ENCODE data around the gene GSE1.
A peak's percentile ranks its signal among the peaks of the same experiment; 100 is the strongest.

Gene GSE1

GRCh38 chr16:85605912-85606841, 6.9 kb upstream of the GSE1 start:
- Histone ChIP-seq H3K36me3 (ENCODE audit: control insufficient read depth in 4 of 4, insufficient read depth in 4 of 4, low read length in 3 of 4) (peaks cover 0 to 4% (median 0%) of the 10 kb centered on the region in 4 experiments), H3K27me3 (replicated peaks in 2 of 5; ENCODE audit: control insufficient read depth in 4 of 5, insufficient read depth in 5 of 5, low read length in 4 of 5) (peaks cover 0 to 2% (median 0%) of the 10 kb centered on the region in 5 experiments), H3K4me3 (ENCODE audit: control insufficient read depth in 1 of 7, extremely low read depth in 1 of 7, insufficient read depth in 4 of 7, low read depth in 2 of 7, low read length in 6 of 7) (no peak overlapping the region), H3K9me3 (ENCODE audit: control extremely low read depth in 1 of 5, control insufficient read depth in 4 of 5, insufficient read depth in 2 of 5, low read depth in 1 of 5, low read length in 4 of 5) (no peaks in the 10 kb centered on the region), H3K27ac (ENCODE audit: insufficient read depth in 1 of 2, low read depth in 1 of 2, low read length in 2 of 2, poor library complexity in 1 of 2, severe bottlenecking in 2 of 2) (no peak overlapping the region), H3K4me1 (ENCODE audit: control extremely low read depth in 1 of 4, control insufficient read depth in 4 of 4, insufficient read depth in 4 of 4, low read length in 3 of 4) (peaks cover 0 to 77% (median 68%) of the 10 kb centered on the region in 4 experiments)
- ChIA-PET POLR2A (interaction anchor here (0.6 to 1.9 kb wide), 2 partner anchors 14 to 52 kb away, joined by 4 to 11 read pairs; no protein-coding TSS in a partner anchor), CTCF (interaction anchor here (0.9 to 3.4 kb wide), 11 partner anchors 10 to 203 kb away, joined by 3 to 13 read pairs (median 4); no protein-coding TSS in a partner anchor)
- DNase-seq = no peak
- 95% methylated on average over 18 of the region's 22 CpGs for WGBS (ENCODE audit: insufficient coverage)

- no peak for DNase-seq
- Histone ChIP-seq H3K9me3 (ENCODE audit: control extremely low read depth in 1 of 5, control insufficient read depth in 4 of 5, insufficient read depth in 2 of 5, low read depth in 1 of 5, low read length in 4 of 5) (no peaks in the 10 kb centered on the region), H3K27me3 (replicated peaks in 2 of 5; ENCODE audit: control insufficient read depth in 4 of 5, insufficient read depth in 5 of 5, low read length in 4 of 5) (peaks cover 0 to 2% (median 0%) of the 10 kb centered on the region in 5 experiments), H3K36me3 (ENCODE audit: control insufficient read depth in 4 of 4, insufficient read depth in 4 of 4, low read length in 3 of 4) (peaks cover 0 to 4% (median 0%) of the 10 kb centered on the region in 4 experiments), H3K4me3 (ENCODE audit: control insufficient read depth in 1 of 7, extremely low read depth in 1 of 7, insufficient read depth in 4 of 7, low read depth in 2 of 7, low read length in 6 of 7) (peak overlapping the region in 4 of 7 experiments; percentile 33 to 38 (median 36)), H3K4me1 (ENCODE audit: control extremely low read depth in 1 of 4, control insufficient read depth in 4 of 4, insufficient read depth in 4 of 4, low read length in 3 of 4) (peaks cover 0 to 81% (median 71%) of the 10 kb centered on the region in 4 experiments), H3K27ac (ENCODE audit: insufficient read depth in 1 of 2, low read depth in 1 of 2, low read length in 2 of 2, poor library complexity in 1 of 2, severe bottlenecking in 2 of 2) (peak overlapping the region in 1 of 2 experiments; percentile 25)
- CTCF ChIA-PET = interaction anchor here (0.9 to 3.4 kb wide), 9 partner anchors 9 to 204 kb away, joined by 3 to 13 read pairs (median 5); no protein-coding TSS in a partner anchor
- no CpG with 5 or more reads among the region's 7 CpGs for WGBS (ENCODE audit: insufficient coverage)
- POLR2A ChIA-PET = interaction anchor here (1.9 kb wide), 1 partner anchor 53 kb away, joined by 11 read pairs; no protein-coding TSS in a partner anchor
Observed at GRCh38 chr16:85606904-85607303, 6.2 kb upstream of the GSE1 start.

GRCh38 chr16:85607321-85607765, 5.8 kb upstream of the GSE1 start:
- H3K4me3 ChIP-seq (ENCODE audit: control insufficient read depth in 1 of 7, extremely low read depth in 1 of 7, insufficient read depth in 4 of 7, low read depth in 2 of 7, low read length in 6 of 7) = peak overlapping the region in 4 of 7 experiments; percentile 33 to 38 (median 36)
- ChIA-PET POLR2A (interaction anchor here (1.9 kb wide), 1 partner anchor 53 kb away, joined by 11 read pairs; no protein-coding TSS in a partner anchor), CTCF (interaction anchor here (0.9 to 3.4 kb wide), 10 partner anchors 9 to 205 kb away, joined by 3 to 13 read pairs (median 4); no protein-coding TSS in a partner anchor)
- peak in 2 of 3 donors; percentile 64 to 76 for DNase-seq
- H3K9me3 ChIP-seq (ENCODE audit: control extremely low read depth in 1 of 5, control insufficient read depth in 4 of 5, insufficient read depth in 2 of 5, low read depth in 1 of 5, low read length in 4 of 5) = no peaks in the 10 kb centered on the region
- H3K27ac ChIP-seq (ENCODE audit: insufficient read depth in 1 of 2, low read depth in 1 of 2, low read length in 2 of 2, poor library complexity in 1 of 2, severe bottlenecking in 2 of 2) = peak overlapping the region in 1 of 2 experiments; percentile 25
- peaks cover 0 to 4% (median 0%) of the 10 kb centered on the region in 4 experiments for H3K36me3 ChIP-seq (ENCODE audit: control insufficient read depth in 4 of 4, insufficient read depth in 4 of 4, low read length in 3 of 4)
- 9% methylated on average over 7 of the region's 21 CpGs for whole genome bisulfite sequencing (ENCODE audit: insufficient coverage)
- peaks cover 0 to 2% (median 0%) of the 10 kb centered on the region in 5 experiments for H3K27me3 ChIP-seq (replicated peaks in 2 of 5; ENCODE audit: control insufficient read depth in 4 of 5, insufficient read depth in 5 of 5, low read length in 4 of 5)
- H3K4me1 ChIP-seq (ENCODE audit: control extremely low read depth in 1 of 4, control insufficient read depth in 4 of 4, insufficient read depth in 4 of 4, low read length in 3 of 4) = peaks cover 0 to 79% (median 70%) of the 10 kb centered on the region in 4 experiments

GRCh38 chr16:85607796-85608514, 5.2 kb upstream of the GSE1 start:
- H3K4me3 ChIP-seq (ENCODE audit: control insufficient read depth in 1 of 7, extremely low read depth in 1 of 7, insufficient read depth in 4 of 7, low read depth in 2 of 7, low read length in 6 of 7) = peak overlapping the region in 1 of 7 experiments; percentile 36
- CTCF ChIA-PET = interaction anchor here (1.2 to 3.6 kb wide), 12 partner anchors 8 to 228 kb away, joined by 3 to 22 read pairs (median 5); no protein-coding TSS in a partner anchor
- H3K36me3 ChIP-seq (ENCODE audit: control insufficient read depth in 4 of 4, insufficient read depth in 4 of 4, low read length in 3 of 4) = peaks cover 0 to 4% (median 0%) of the 10 kb centered on the region in 4 experiments
- H3K27me3 ChIP-seq (replicated peaks in 2 of 5; ENCODE audit: control insufficient read depth in 4 of 5, insufficient read depth in 5 of 5, low read length in 4 of 5) = peaks cover 0 to 2% (median 0%) of the 10 kb centered on the region in 5 experiments
- peaks cover 0 to 78% (median 65%) of the 10 kb centered on the region in 4 experiments for H3K4me1 ChIP-seq (ENCODE audit: control extremely low read depth in 1 of 4, control insufficient read depth in 4 of 4, insufficient read depth in 4 of 4, low read length in 3 of 4)
- WGBS (ENCODE audit: insufficient coverage) = 85% methylated on average over 10 of the region's 14 CpGs
- POLR2A ChIA-PET = interaction anchor here (1.9 kb wide), 1 partner anchor 54 kb away, joined by 11 read pairs; no protein-coding TSS in a partner anchor
- no peak for DNase-seq
- H3K9me3 ChIP-seq (ENCODE audit: control extremely low read depth in 1 of 5, control insufficient read depth in 4 of 5, insufficient read depth in 2 of 5, low read depth in 1 of 5, low read length in 4 of 5) = no peaks in the 10 kb centered on the region
- H3K27ac ChIP-seq (ENCODE audit: insufficient read depth in 1 of 2, low read depth in 1 of 2, low read length in 2 of 2, poor library complexity in 1 of 2, severe bottlenecking in 2 of 2) = no peak overlapping the region

GRCh38 chr16:85608515-85608885, 4.6 kb upstream of the GSE1 start:
- H3K27me3 ChIP-seq (replicated peaks in 2 of 5; ENCODE audit: control insufficient read depth in 4 of 5, insufficient read depth in 5 of 5, low read length in 4 of 5) = peaks cover 0 to 2% (median 0%) of the 10 kb centered on the region in 5 experiments
- no peak overlapping the region for H3K4me3 ChIP-seq (ENCODE audit: control insufficient read depth in 1 of 7, extremely low read depth in 1 of 7, insufficient read depth in 4 of 7, low read depth in 2 of 7, low read length in 6 of 7)
- POLR2A ChIA-PET = interaction anchor here (2.5 kb wide), 1 partner anchor 54 kb away, joined by 13 read pairs; no protein-coding TSS in a partner anchor
- 96% methylated on average over 11 of the region's 11 CpGs for WGBS (ENCODE audit: insufficient coverage)
- H3K9me3 ChIP-seq (ENCODE audit: control extremely low read depth in 1 of 5, control insufficient read depth in 4 of 5, insufficient read depth in 2 of 5, low read depth in 1 of 5, low read length in 4 of 5) = no peaks in the 10 kb centered on the region
- CTCF ChIA-PET = interaction anchor here (1.2 to 3.6 kb wide), 10 partner anchors 25 to 228 kb away, joined by 3 to 29 read pairs (median 4); no protein-coding TSS in a partner anchor
- H3K36me3 ChIP-seq (ENCODE audit: control insufficient read depth in 4 of 4, insufficient read depth in 4 of 4, low read length in 3 of 4) = peaks cover 0 to 4% (median 0%) of the 10 kb centered on the region in 4 experiments
- no peak for DNase-seq
- H3K27ac ChIP-seq (ENCODE audit: insufficient read depth in 1 of 2, low read depth in 1 of 2, low read length in 2 of 2, poor library complexity in 1 of 2, severe bottlenecking in 2 of 2) = no peak overlapping the region
- peaks cover 0 to 73% (median 60%) of the 10 kb centered on the region in 4 experiments for H3K4me1 ChIP-seq (ENCODE audit: control extremely low read depth in 1 of 4, control insufficient read depth in 4 of 4, insufficient read depth in 4 of 4, low read length in 3 of 4)

GRCh38 chr16:85608887-85609286, 4.2 kb upstream of the GSE1 start:
- ChIA-PET POLR2A (interaction anchor here (0.7 to 2.5 kb wide), 2 partner anchors 55 to 155 kb away, joined by 5 to 13 read pairs; no protein-coding TSS in a partner anchor), CTCF (interaction anchor here (0.7 to 3.6 kb wide), 30 partner anchors 9 to 269 kb away, joined by 3 to 29 read pairs (median 4); no protein-coding TSS in a partner anchor)
- H3K4me1 ChIP-seq (ENCODE audit: control extremely low read depth in 1 of 4, control insufficient read depth in 4 of 4, insufficient read depth in 4 of 4, low read length in 3 of 4) = peaks cover 0 to 69% (median 56%) of the 10 kb centered on the region in 4 experiments

More at GRCh38 chr16:85608887-85609286, 4.2 kb upstream of the GSE1 start:
- Histone ChIP-seq H3K9me3 (ENCODE audit: control extremely low read depth in 1 of 5, control insufficient read depth in 4 of 5, insufficient read depth in 2 of 5, low read depth in 1 of 5, low read length in 4 of 5) (no peaks in the 10 kb centered on the region), H3K4me3 (ENCODE audit: control insufficient read depth in 1 of 7, extremely low read depth in 1 of 7, insufficient read depth in 4 of 7, low read depth in 2 of 7, low read length in 6 of 7) (no peak overlapping the region), H3K27ac (ENCODE audit: insufficient read depth in 1 of 2, low read depth in 1 of 2, low read length in 2 of 2, poor library complexity in 1 of 2, severe bottlenecking in 2 of 2) (no peak overlapping the region), H3K27me3 (replicated peaks in 2 of 5; ENCODE audit: control insufficient read depth in 4 of 5, insufficient read depth in 5 of 5, low read length in 4 of 5) (peaks cover 0 to 2% (median 0%) of the 10 kb centered on the region in 5 experiments), H3K36me3 (ENCODE audit: control insufficient read depth in 4 of 4, insufficient read depth in 4 of 4, low read length in 3 of 4) (peaks cover 0 to 4% (median 0%) of the 10 kb centered on the region in 4 experiments)
- WGBS (ENCODE audit: insufficient coverage) = 98% methylated on average over 5 of the region's 10 CpGs
- DNase-seq = no peak

All from common myeloid progenitor, CD34-positive (primary cell).